SU-DHL-6 (cell line): ENCODE data around the gene VIPR2.

Source experiments
- H2AFZ ChIP-seq: fragments of 200-600 bp; sonication (generic); 2 replicates; pipeline ENCODE4 v1.6.1; 2014; ENCODE audit warnings: low read depth, mild to moderate bottlenecking, moderate library complexity, mixed read lengths, antibody characterized with exemption, low read length; ENCODE audit not compliant: severe bottlenecking
- H3F3A ChIP-seq: fragments of 200-600 bp; shearing (Covaris generic); 2 replicates; pipeline ENCODE4 v1.6.0; 2016; ENCODE audit warnings: antibody characterized with exemption, mild to moderate bottlenecking; ENCODE audit not compliant: insufficient read depth
- H3K27ac ChIP-seq: fragments of 200-600 bp; sonication (generic); 2 replicates; pipeline ENCODE4 v1.5.1; 2016; ENCODE audit warnings: low read depth, mild to moderate bottlenecking, low read length, moderate library complexity, mixed read lengths
- H3K27me3 ChIP-seq: fragments of 200-600 bp; sonication (generic), shearing (Covaris generic); 2 replicates; pipeline ENCODE4 v1.6.0; 2014; ENCODE audit warnings: mild to moderate bottlenecking, low read length
- H3K36me3 ChIP-seq: fragments of 200-600 bp; sonication (generic); 2 replicates; pipeline ENCODE4 v1.6.1; 2014; ENCODE audit warnings: mild to moderate bottlenecking, low read length, mixed read lengths
- H3K4me2 ChIP-seq: fragments of 300-600, 200-600 bp; shearing (Covaris generic), sonication (generic); 2 replicates; pipeline ENCODE4 v1.6.0; 2014; ENCODE audit warnings: low read length, low read depth, mild to moderate bottlenecking; ENCODE audit not compliant: poor library complexity, severe bottlenecking
- H3K4me3 ChIP-seq: fragments of 200-600 bp; sonication (generic); 2 replicates; pipeline ENCODE4 v1.5.1; 2014; ENCODE audit warnings: antibody characterized with exemption, low read length, mild to moderate bottlenecking, mixed read lengths; ENCODE audit not compliant: insufficient read depth, poor library complexity, severe bottlenecking
- H3K79me2 ChIP-seq: fragments of 200-600 bp; sonication (generic); 2 replicates; pipeline ENCODE4 v1.6.1; 2014; ENCODE audit warnings: mild to moderate bottlenecking, low read length, moderate library complexity; ENCODE audit not compliant: insufficient read depth
- H3K9ac ChIP-seq: fragments of 200-600 bp; sonication (generic); 2 replicates; pipeline ENCODE4 v1.7.0; 2014; ENCODE audit warnings: mild to moderate bottlenecking, low read length
- H3K9me2 ChIP-seq: fragments of 200-600 bp; sonication (generic); replicated peaks from 2 replicates; pipeline ENCODE4 v1.6.1; 2014; ENCODE audit warnings: low read length; ENCODE audit not compliant: insufficient read depth
- H3K9me3 ChIP-seq: fragments of 200-600 bp; sonication (generic); 2 replicates; pipeline ENCODE4 v1.6.1; 2014; ENCODE audit warnings: low read length, mixed read lengths; ENCODE audit not compliant: insufficient read depth
- H4K20me1 ChIP-seq: fragments of 200-600 bp; sonication (generic); 2 replicates; pipeline ENCODE4 v1.6.1; 2014; ENCODE audit warnings: low read depth, mild to moderate bottlenecking, antibody characterized with exemption, low read length, moderate library complexity, mixed read lengths
- EZH2phosphoT487 ChIP-seq: fragments of 200-600 bp; sonication (generic), shearing (Covaris generic); conservative IDR thresholded peaks from 2 replicates; pipeline ENCODE4 v1.6.1; 2018; ENCODE audit warnings: mild to moderate bottlenecking, antibody characterized with exemption, low read length, moderate library complexity, mixed read lengths
- TF ChIP-seq, protein P1 (sequence below): fragments of 200-600 bp; sonication (generic); IDR thresholded peaks from one replicate; pipeline ENCODE4 v1.5.1; 2017; ENCODE audit warnings: antibody characterized with exemption, mild to moderate bottlenecking, low read length, moderate library complexity; ENCODE audit not compliant: insufficient read depth, poor library complexity, severe bottlenecking

The VIPR2 gene

DNA sequence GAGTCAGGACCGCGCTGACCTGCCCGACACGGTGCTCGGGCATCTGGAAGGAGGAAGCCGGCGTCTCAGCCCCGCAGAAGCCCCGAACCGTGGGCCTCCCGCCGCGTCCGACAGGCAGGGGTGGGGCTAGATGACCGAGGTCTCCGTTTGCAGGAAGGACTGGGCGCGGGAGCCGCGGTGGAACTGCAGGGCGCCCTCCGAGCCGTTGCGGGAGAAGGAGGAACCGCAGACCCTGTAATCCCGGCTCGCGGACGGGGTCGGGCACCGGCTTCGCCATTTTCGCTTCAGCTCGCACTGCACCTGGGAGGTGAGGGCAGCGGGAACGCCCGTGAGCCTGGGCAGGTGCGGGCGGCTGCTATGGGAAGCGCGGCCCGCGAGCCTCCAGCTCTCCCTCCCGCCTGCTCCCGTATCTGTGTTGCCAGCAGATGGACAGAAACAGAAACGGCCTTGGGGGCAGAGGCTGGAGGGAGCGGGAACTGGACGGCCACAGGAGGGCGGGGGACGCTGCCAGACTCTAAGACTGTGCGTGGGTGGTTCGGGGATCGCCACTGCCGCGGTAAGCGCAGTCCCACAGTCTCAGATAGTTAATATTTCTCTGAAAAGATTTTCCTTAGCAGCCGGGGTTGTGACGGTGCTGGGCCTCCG, 114.1 kb downstream of the VIPR2 start:
- H3K4me2 ChIP-seq: no peak overlapping the region
- H3K9ac ChIP-seq: no peak overlapping the region
- no peaks in the 10 kb centered on the region for H3K9me2 ChIP-seq
- no peaks in the 10 kb centered on the region for H3K36me3 ChIP-seq
- H3F3A ChIP-seq: no peaks in the 10 kb centered on the region
- no peak overlapping the region for H3K27ac ChIP-seq
- no peak overlapping the region for H2AFZ ChIP-seq
- TF ChIP-seq EZH2phosphoT487: no peak
- TF ChIP-seq, protein P1, sequence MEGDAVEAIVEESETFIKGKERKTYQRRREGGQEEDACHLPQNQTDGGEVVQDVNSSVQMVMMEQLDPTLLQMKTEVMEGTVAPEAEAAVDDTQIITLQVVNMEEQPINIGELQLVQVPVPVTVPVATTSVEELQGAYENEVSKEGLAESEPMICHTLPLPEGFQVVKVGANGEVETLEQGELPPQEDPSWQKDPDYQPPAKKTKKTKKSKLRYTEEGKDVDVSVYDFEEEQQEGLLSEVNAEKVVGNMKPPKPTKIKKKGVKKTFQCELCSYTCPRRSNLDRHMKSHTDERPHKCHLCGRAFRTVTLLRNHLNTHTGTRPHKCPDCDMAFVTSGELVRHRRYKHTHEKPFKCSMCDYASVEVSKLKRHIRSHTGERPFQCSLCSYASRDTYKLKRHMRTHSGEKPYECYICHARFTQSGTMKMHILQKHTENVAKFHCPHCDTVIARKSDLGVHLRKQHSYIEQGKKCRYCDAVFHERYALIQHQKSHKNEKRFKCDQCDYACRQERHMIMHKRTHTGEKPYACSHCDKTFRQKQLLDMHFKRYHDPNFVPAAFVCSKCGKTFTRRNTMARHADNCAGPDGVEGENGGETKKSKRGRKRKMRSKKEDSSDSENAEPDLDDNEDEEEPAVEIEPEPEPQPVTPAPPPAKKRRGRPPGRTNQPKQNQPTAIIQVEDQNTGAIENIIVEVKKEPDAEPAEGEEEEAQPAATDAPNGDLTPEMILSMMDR: no peak
- H3K9me3 ChIP-seq: no peaks in the 10 kb centered on the region
- no peaks in the 10 kb centered on the region for H3K27me3 ChIP-seq
- no peaks in the 10 kb centered on the region for H4K20me1 ChIP-seq
- H3K79me2 ChIP-seq: no peaks in the 10 kb centered on the region
- no peak overlapping the region for H3K4me3 ChIP-seq

DNA sequence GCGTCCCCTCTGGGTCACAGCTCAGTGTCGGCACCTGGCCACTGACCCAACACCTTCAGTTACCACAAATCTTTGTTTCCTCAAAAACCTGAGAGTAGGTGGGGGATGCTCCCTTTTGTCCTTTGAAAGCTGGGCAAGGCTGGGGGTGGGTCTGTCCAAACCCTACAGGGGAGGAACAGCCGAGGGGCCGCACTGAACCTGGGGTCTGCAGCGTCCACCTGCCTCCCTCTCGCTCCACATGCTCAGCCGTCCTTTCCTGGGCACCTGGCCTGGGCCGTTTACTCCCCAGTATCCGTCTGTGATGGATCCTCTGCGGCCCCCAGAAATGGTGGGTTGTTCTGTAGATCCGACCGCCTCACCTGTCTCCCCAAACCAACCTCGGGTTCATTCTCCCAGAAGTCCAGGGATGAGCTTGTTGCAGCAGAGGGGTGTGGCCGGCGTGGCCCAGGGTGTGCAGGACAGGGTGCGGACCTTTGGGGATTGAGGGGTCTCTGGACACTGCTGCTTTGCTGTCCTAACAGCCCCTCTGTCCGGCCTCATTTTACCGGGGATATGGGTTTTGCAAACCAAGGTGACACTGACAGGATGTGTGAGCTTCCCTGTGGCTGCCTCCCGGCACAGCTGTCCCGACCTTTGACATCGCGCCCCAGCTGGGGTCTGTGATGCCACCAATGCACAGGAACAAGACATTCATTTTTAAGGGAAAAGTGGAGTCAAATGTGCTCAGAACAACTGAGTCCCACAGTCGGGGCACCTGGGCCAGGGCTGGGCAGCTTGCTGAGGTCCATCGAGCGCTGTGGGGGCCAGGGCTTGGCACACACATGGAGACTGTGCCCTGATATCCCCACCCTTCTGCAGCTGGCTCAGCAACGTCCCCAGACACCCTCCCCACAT, 115.9 kb downstream of the VIPR2 start:
- no peak overlapping the region for H3K9ac ChIP-seq
- H3K27me3 ChIP-seq: no peaks in the 10 kb centered on the region
- H3K79me2 ChIP-seq: no peaks in the 10 kb centered on the region
- no peak overlapping the region for H3K4me3 ChIP-seq
- H3K4me2 ChIP-seq: no peak overlapping the region
- no peaks in the 10 kb centered on the region for H3K9me2 ChIP-seq
- no peak overlapping the region for H2AFZ ChIP-seq
- H3K36me3 ChIP-seq: no peaks in the 10 kb centered on the region
- H3K27ac ChIP-seq: no peak overlapping the region
- TF ChIP-seq EZH2phosphoT487: no peak
- TF ChIP-seq, protein P1: no peak
- no peaks in the 10 kb centered on the region for H3K9me3 ChIP-seq
- H3F3A ChIP-seq: no peaks in the 10 kb centered on the region
- H4K20me1 ChIP-seq: no peaks in the 10 kb centered on the region

DNA sequence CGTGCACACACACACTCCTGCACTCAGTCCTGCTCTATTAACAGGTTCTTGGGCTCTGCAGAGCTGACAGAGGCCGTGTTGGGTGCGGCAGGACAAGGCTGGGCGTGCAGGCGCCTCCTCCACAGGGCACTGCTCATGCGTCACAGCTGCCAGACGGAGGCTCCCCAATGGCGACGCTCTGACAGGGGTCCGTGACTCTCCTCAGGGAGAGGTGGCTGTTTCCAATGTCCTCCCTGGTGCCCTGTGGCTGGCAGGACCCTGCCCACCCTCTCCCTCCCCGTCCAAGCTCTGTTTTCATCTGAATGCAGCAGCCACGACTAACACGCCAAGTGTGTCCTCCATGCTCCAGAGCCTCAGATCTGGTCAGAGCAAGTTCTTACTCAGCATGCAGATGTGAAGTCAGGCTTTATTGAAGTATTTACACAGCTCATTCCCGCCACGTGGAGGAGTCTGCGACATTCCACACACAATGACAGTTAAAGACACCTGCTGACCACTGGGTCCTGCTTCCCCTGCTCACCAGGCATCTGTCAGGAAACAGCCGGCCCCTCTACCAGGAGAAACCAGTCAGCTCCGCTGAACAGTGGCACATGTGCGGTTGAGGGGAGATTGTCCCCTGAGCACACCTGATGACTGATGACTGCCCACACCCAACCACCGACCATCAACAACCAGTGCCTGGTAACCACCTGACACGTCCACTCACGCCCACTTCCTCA, 116.7 kb downstream of the VIPR2 start:
- H4K20me1 ChIP-seq: no peaks in the 10 kb centered on the region
- no peaks in the 10 kb centered on the region for H3K27me3 ChIP-seq
- H3K79me2 ChIP-seq: no peaks in the 10 kb centered on the region
- no peak overlapping the region for H3K4me2 ChIP-seq
- TF ChIP-seq, protein P1: no peak
- no peak for TF ChIP-seq EZH2phosphoT487
- H3K36me3 ChIP-seq: no peaks in the 10 kb centered on the region
- no peaks in the 10 kb centered on the region for H3K9me3 ChIP-seq
- H3K27ac ChIP-seq: no peak overlapping the region
- H3K9me2 ChIP-seq: no peaks in the 10 kb centered on the region
- no peak overlapping the region for H2AFZ ChIP-seq
- no peak overlapping the region for H3K4me3 ChIP-seq
- no peak overlapping the region for H3K9ac ChIP-seq
- H3F3A ChIP-seq: no peaks in the 10 kb centered on the region
